Measurements from ENCODE around the gene AIFM3.
"Not testable (repeated sequence)": the region's sequence is repeated elsewhere in the genome, so short reads cannot be mapped to it uniquely, and the experiment has no call there.

The AIFM3 gene

GRCh38 chr22:20957683-20958431 lies 9.2 kb upstream of the AIFM3 start:
- DNase-seq = no peak

GRCh38 chr22:20959578-20960461 lies 7.2 kb upstream of the AIFM3 start:
- DNase-seq = no peak

GRCh38 chr22:20960609-20961008 lies 6.4 kb upstream of the AIFM3 start:
- DNase-seq = no peak

- no peak for DNase-seq
Measured at GRCh38 chr22:20962491-20962945, 4.5 kb upstream of the AIFM3 start.

GRCh38 chr22:20963201-20964052 lies 3.6 kb upstream of the AIFM3 start:
- DNase-seq = no peak

GRCh38 chr22:20964090-20964798 lies 2.8 kb upstream of the AIFM3 start:
- no peak for DNase-seq

- no peak for DNase-seq
Measured at GRCh38 chr22:20964799-20965103, 2.3 kb upstream of the AIFM3 start.

GRCh38 chr22:20965104-20965887 lies 1.8 kb upstream of the AIFM3 start:
- DNase-seq = peak in 1 of 5 donors; percentile 27

- no peak for DNase-seq
Measured at GRCh38 chr22:20965888-20966855, 883 bp upstream of the AIFM3 start.

- no peak for DNase-seq
Measured at GRCh38 chr22:20967697-20968211, 699 bp downstream of the AIFM3 start.

- no peak for DNase-seq
Measured at GRCh38 chr22:20968281-20968977, 1.4 kb downstream of the AIFM3 start.

- DNase-seq = no peak
Measured at GRCh38 chr22:20970939-20971657, 4.0 kb downstream of the AIFM3 start.

- DNase-seq = not testable (repeated sequence)
Measured at GRCh38 chr22:20972014-20972694, 5.1 kb downstream of the AIFM3 start.

GRCh38 chr22:20972933-20973577 lies 6.0 kb downstream of the AIFM3 start:
- no peak for DNase-seq

- no peak for DNase-seq
Measured at GRCh38 chr22:20973634-20974286, 6.7 kb downstream of the AIFM3 start.

- DNase-seq = no peak
Measured at GRCh38 chr22:20974336-20974955, 7.4 kb downstream of the AIFM3 start.
